ENCODE data around the gene GPHN. TPM values are rescaled to one million over a fixed set of nuclear protein-coding genes. Genes with fewer than 3 reads are reported as not detected.

The GPHN gene
- polyA plus RNA-seq, 1 donor (not counting 4 experiments of a cell fraction or from before 2014, with no cell fraction given): 17.6 TPM

DNA sequence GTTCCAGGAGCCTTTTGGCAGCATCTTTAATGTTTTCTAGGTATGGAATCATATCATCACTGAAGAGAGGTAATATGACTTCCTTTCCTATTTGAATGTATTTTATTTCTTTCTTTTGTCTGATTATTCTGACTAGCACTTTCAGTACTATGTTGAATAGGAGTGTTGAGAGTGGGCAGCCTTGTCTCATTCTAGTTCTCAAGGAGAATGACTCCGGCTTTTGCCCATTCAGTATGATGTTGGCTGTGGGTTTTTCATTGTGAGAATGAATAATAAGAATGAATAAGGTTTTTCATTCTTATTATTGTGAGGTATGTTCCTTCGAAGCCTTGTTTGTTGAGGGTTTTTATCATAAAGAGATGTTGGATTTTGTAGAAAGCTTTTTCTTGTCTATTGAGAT is 98.9 kb downstream of the GPHN start:
- H3K27ac ChIP-seq (ENCODE audit: control insufficient read depth, insufficient read depth, low read length): no peak overlapping the region
- H3K4me2 ChIP-seq (ENCODE audit: control insufficient read depth, extremely low read depth, insufficient read depth, low read depth, low read length): no peak overlapping the region
- peaks cover 47% of the 10 kb centered on the region for H3K79me2 ChIP-seq (ENCODE audit: control insufficient read depth, insufficient read depth, low read length)
- no peak for DNase-seq (ENCODE audit: low read depth, low spot score)
- dilution Hi-C loops (cut with MboI; ENCODE audit: extremely low pct_ligation_motif_present, low sequenced_read_pairs): no loop called here
- H4K20me1 ChIP-seq (ENCODE audit: control insufficient read depth, extremely low read depth, insufficient read depth, low read length): peaks cover 3% of the 10 kb centered on the region
- TF ChIP-seq EZH2 (IDR thresholded peaks at IDR 0.05; ENCODE audit: low read length): no peak
- TF ChIP-seq, protein P1, sequence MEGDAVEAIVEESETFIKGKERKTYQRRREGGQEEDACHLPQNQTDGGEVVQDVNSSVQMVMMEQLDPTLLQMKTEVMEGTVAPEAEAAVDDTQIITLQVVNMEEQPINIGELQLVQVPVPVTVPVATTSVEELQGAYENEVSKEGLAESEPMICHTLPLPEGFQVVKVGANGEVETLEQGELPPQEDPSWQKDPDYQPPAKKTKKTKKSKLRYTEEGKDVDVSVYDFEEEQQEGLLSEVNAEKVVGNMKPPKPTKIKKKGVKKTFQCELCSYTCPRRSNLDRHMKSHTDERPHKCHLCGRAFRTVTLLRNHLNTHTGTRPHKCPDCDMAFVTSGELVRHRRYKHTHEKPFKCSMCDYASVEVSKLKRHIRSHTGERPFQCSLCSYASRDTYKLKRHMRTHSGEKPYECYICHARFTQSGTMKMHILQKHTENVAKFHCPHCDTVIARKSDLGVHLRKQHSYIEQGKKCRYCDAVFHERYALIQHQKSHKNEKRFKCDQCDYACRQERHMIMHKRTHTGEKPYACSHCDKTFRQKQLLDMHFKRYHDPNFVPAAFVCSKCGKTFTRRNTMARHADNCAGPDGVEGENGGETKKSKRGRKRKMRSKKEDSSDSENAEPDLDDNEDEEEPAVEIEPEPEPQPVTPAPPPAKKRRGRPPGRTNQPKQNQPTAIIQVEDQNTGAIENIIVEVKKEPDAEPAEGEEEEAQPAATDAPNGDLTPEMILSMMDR (optimal IDR thresholded peaks at IDR 0.05 in 1 of 3, IDR thresholded peaks at IDR 0.05 in 1 of 3, conservative IDR thresholded peaks at IDR 0.05 in 1 of 3; ENCODE audit: extremely low read depth in 1 of 3, insufficient read depth in 2 of 3, low read length in 3 of 3): no peak
- no peak overlapping the region for H3K4me3 ChIP-seq (ENCODE audit: control insufficient read depth in 2 of 3, extremely low read depth in 1 of 3, insufficient read depth in 2 of 3, low read depth in 1 of 3, low read length in 3 of 3)
- no peaks in the 10 kb centered on the region for H3K36me3 ChIP-seq (ENCODE audit: control insufficient read depth in 2 of 2, extremely low read depth in 1 of 2, insufficient read depth in 2 of 2, low read length in 2 of 2)
- FAIRE-seq: no peak
- no peaks in the 10 kb centered on the region for H3K27me3 ChIP-seq (ENCODE audit: control insufficient read depth, extremely low read depth, insufficient read depth, low read length)
- no peaks in the 10 kb centered on the region for H3K9me3 ChIP-seq (ENCODE audit: control insufficient read depth, low read depth, low read length)
- H3K4me1 ChIP-seq (ENCODE audit: control insufficient read depth, extremely low read depth, insufficient read depth, low read length): peaks cover 1% of the 10 kb centered on the region
- H2AFZ ChIP-seq (ENCODE audit: control insufficient read depth, low read length): no peak overlapping the region
- H3K9ac ChIP-seq (ENCODE audit: control insufficient read depth, extremely low read depth, insufficient read depth, low read length): no peak overlapping the region
- no peaks in the 10 kb centered on the region for H3K9me1 ChIP-seq (ENCODE audit: control insufficient read depth, extremely low read depth, insufficient read depth, low read length)

DNA sequence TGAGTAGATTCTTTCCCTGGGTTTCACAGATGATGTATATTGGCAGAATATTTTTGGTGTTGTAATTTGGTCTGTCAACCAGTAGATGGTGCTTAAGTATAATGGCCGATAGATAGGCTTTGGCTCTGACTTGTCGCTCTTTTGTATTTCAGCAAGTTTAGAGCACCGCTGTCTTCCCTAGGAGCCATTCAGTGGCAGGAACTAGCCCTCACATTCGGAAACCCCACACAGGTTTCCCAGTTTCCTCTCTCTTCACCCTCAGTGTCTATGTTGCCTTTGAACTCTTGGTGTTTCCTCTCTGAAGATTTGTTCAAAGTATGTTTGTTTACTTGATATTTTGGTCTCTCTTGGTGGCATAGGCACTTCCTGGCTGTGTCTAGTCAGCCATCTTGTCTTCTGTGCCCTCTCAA is 102.2 kb downstream of the GPHN start:
- H3K4me2 ChIP-seq (ENCODE audit: control insufficient read depth, extremely low read depth, insufficient read depth, low read depth, low read length): no peak overlapping the region
- peaks cover 43% of the 10 kb centered on the region for H3K79me2 ChIP-seq (ENCODE audit: control insufficient read depth, insufficient read depth, low read length)
- no peak overlapping the region for H3K9ac ChIP-seq (ENCODE audit: control insufficient read depth, extremely low read depth, insufficient read depth, low read length)
- no peaks in the 10 kb centered on the region for H3K36me3 ChIP-seq (ENCODE audit: control insufficient read depth in 2 of 2, extremely low read depth in 1 of 2, insufficient read depth in 2 of 2, low read length in 2 of 2)
- H3K27ac ChIP-seq (ENCODE audit: control insufficient read depth, insufficient read depth, low read length): no peak overlapping the region
- H3K9me3 ChIP-seq (ENCODE audit: control insufficient read depth, low read depth, low read length): no peaks in the 10 kb centered on the region
- H3K4me1 ChIP-seq (ENCODE audit: control insufficient read depth, extremely low read depth, insufficient read depth, low read length): no peaks in the 10 kb centered on the region
- FAIRE-seq (peak; percentile 53), DNase-seq (ENCODE audit: low read depth, low spot score) (no peak)
- TF ChIP-seq, protein P1 (optimal IDR thresholded peaks at IDR 0.05 in 1 of 3, IDR thresholded peaks at IDR 0.05 in 1 of 3, conservative IDR thresholded peaks at IDR 0.05 in 1 of 3; ENCODE audit: extremely low read depth in 1 of 3, insufficient read depth in 2 of 3, low read length in 3 of 3): peak in 2 of 3 experiments; percentile 16 to 49
- no peak for TF ChIP-seq EZH2 (IDR thresholded peaks at IDR 0.05; ENCODE audit: low read length)
- H3K9me1 ChIP-seq (ENCODE audit: control insufficient read depth, extremely low read depth, insufficient read depth, low read length): no peaks in the 10 kb centered on the region
- H4K20me1 ChIP-seq (ENCODE audit: control insufficient read depth, extremely low read depth, insufficient read depth, low read length): peaks cover 3% of the 10 kb centered on the region
- H3K4me3 ChIP-seq (ENCODE audit: control insufficient read depth in 2 of 3, extremely low read depth in 1 of 3, insufficient read depth in 2 of 3, low read depth in 1 of 3, low read length in 3 of 3): no peak overlapping the region
- dilution Hi-C loops (cut with MboI; ENCODE audit: extremely low pct_ligation_motif_present, low sequenced_read_pairs): no loop called here
- no peak overlapping the region for H2AFZ ChIP-seq (ENCODE audit: control insufficient read depth, low read length)
- H3K27me3 ChIP-seq (ENCODE audit: control insufficient read depth, extremely low read depth, insufficient read depth, low read length): no peaks in the 10 kb centered on the region
